Neural cell (in vitro differentiated cells): ENCODE data around the gene CES2.

ENCODE experiments used
- CTCF ChIP-seq: fragments of 450-650 bp; IDR thresholded peaks from 2 replicates; pipeline ENCODE4 v1.5.1; 2014; ENCODE audit warnings: antibody characterized with exemption, mild to moderate bottlenecking, moderate library complexity; ENCODE audit not compliant: poor library complexity, severe bottlenecking
- POLR2AphosphoS5 ChIP-seq: IDR thresholded peaks from 2 replicates; pipeline ENCODE4 v1.6.1; 2012

DNA sequence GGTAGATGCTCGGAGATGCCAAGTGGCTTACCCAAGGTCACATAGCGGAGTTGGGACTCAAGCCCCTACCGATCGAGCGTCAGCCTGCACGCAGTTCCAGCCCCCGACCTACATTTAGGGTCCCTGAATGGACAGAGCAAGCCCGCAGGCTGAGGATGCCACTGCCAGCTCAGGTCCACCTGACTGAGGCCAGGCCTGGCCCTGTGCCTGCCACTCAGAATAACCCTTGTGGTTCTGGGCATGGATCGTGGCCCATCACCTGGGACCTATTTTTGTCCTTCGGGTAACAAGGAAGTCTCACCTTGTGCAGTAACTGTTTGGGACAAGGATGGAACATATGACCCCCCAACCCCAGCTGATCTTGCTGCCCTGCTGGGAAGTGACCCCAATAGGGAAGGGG lies 33.7 kb upstream of the CES2 start:
- TF ChIP-seq CTCF, result no peak
- TF ChIP-seq POLR2AphosphoS5, result no peak
